Left lung (tissue), 10 donors: ENCODE measurements around the gene NINJ1. TPM values are rescaled to one million over a fixed set of nuclear protein-coding genes. Genes with fewer than 3 reads are reported as not detected.

Experiments
- ATAC-seq: fragments of 200-7000 bp; cut with Tn5 transposase; one replicate; pipeline ENCODE4 v1.9.1; 2020; ENCODE audit warnings: moderate library complexity
- DNase-seq, 4 donors: peaks; one replicate each; pipeline ENCODE4 v3.0.0-alpha.2; 2013 to 2020
- H3K27ac ChIP-seq, 2 donors: fragments of 200-600 bp; sonication (generic) in 1 of 2; one replicate each; pipeline versions ENCODE4 v1.5.0 to v1.8.0; 2020 to 2021
- H3K27me3 ChIP-seq, 2 donors: fragments of 200-600 bp; sonication (generic) in 1 of 2; one replicate each; pipeline versions ENCODE4 v1.5.0 to v1.8.0; 2020 to 2021
- H3K36me3 ChIP-seq, 2 donors: fragments of 200-600 bp; sonication (generic) in 1 of 2; one replicate each; pipeline versions ENCODE4 v1.5.0 to v1.8.0; 2020 to 2021
- H3K4me1 ChIP-seq, 2 donors: fragments of 200-600 bp; one replicate each; pipeline ENCODE4 v1.8.0; 2021
- H3K4me3 ChIP-seq, 2 donors: fragments of 200-600 bp; sonication (generic) in 1 of 2; one replicate each; pipeline versions ENCODE4 v1.5.0 to v1.8.0; 2020 to 2021; ENCODE audit warnings: mild to moderate bottlenecking in 1 of 2
- H3K9me3 ChIP-seq, 2 donors: fragments of 200-600 bp; sonication (generic) in 1 of 2; one replicate each; pipeline versions ENCODE4 v1.5.0 to v1.8.0; 2020 to 2021
- intact Hi-C, 2 donors: fragments of 100-400 bp; cut with DNase I; formaldehyde crosslinking; loops; one replicate each; pipeline versions ENCODE4 v1.11.2 to v1.14.2; 2022
- polyA plus RNA-seq, 6 donors: library from polyadenylated mRNA; unstranded; fragments of 120-200 nt; gene quantifications; one replicate each; pipeline ENCODE4 v1.2.1, GENCODE V29; 2013; ENCODE audit not compliant: insufficient read length in 6 of 6
- total RNA-seq, 2 donors: library from RNA; stranded (reverse); fragmentation: NEBNext Ultra II Directional; extraction: Animal tissue kit (Norgen Biotek cat#: 25700); gene quantifications; one replicate each; pipeline ENCODE4 v1.2.1, GENCODE V29; 2021
- TF ChIP-seq, protein P1 (sequence below), 2 donors: fragments of 200-600 bp; sonication (generic) in 1 of 2; IDR thresholded peaks; one replicate each; pipeline versions ENCODE4 v1.5.0 to v1.8.0; 2021; ENCODE audit warnings: antibody characterized with exemption in 2 of 2
- donor health status: DM: no; HTN: yes; CAD: no.
- donor health status: DM: no; HTN: no; CAD: no.

The NINJ1 gene
- total and polyA plus RNA-seq, 8 donors: 29.8 to 83.5 (median 37.8) TPM

DNA sequence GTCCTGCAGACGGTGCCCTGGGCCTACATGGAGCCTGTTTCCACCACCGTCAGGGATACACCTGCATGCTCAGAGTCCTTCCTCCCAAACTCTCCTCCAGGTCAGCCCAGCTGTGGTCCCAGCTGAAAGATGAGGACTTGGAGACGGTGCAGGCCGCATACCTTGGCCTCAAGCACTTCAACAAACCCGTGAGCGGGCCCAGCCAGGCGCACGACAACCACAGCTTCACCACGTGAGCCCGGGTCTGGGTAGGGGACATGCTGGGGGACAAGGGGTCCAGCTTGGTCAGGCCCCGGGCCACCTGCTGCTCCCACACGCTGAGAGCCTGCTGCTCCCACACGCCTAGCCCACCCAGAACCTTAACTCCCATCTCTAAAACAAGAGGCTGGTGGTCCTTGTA, 54.7 kb downstream of the NINJ1 start:
- no peaks in the 10 kb centered on the region for H3K9me3 ChIP-seq
- intact Hi-C loops: no loop called here
- no peak overlapping the region for H3K27ac ChIP-seq
- TF ChIP-seq, protein P1, sequence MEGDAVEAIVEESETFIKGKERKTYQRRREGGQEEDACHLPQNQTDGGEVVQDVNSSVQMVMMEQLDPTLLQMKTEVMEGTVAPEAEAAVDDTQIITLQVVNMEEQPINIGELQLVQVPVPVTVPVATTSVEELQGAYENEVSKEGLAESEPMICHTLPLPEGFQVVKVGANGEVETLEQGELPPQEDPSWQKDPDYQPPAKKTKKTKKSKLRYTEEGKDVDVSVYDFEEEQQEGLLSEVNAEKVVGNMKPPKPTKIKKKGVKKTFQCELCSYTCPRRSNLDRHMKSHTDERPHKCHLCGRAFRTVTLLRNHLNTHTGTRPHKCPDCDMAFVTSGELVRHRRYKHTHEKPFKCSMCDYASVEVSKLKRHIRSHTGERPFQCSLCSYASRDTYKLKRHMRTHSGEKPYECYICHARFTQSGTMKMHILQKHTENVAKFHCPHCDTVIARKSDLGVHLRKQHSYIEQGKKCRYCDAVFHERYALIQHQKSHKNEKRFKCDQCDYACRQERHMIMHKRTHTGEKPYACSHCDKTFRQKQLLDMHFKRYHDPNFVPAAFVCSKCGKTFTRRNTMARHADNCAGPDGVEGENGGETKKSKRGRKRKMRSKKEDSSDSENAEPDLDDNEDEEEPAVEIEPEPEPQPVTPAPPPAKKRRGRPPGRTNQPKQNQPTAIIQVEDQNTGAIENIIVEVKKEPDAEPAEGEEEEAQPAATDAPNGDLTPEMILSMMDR (IDR thresholded peaks at IDR 0.05): no peak
- ATAC-seq: no peak
- no peak overlapping the region for H3K4me3 ChIP-seq
- peaks cover 12 to 15% of the 10 kb centered on the region in 2 donors for H3K4me1 ChIP-seq
- H3K27me3 ChIP-seq: no peaks in the 10 kb centered on the region
- H3K36me3 ChIP-seq: peaks cover 0 to 20% of the 10 kb centered on the region in 2 donors
- peak in 1 of 4 donors; percentile 10 for DNase-seq

DNA sequence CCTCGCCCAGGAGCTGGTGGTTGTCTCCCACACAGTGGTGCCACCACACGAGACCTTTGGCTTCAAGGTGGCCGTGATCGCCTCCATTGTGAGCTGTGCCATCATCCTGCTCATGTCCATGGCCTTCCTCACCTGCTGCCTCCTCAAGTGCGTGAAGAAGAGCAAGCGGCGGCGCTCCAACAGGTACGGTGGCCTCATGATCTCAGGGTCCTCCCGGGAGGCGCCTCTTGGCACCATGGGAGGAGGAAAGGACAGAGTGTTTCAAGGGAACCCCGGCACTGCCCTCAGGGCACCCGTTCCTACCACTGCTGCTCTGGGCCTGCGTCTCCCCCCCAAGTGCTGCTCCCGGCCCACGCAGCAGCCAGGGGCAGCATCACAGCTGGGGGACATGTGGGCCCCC, 56.2 kb downstream of the NINJ1 start:
- no peak overlapping the region for H3K4me3 ChIP-seq
- no peaks in the 10 kb centered on the region for H3K9me3 ChIP-seq
- TF ChIP-seq, protein P1 (IDR thresholded peaks at IDR 0.05): no peak
- peaks cover under 1 to 5% of the 10 kb centered on the region in 2 donors for H3K4me1 ChIP-seq
- ATAC-seq: no peak
- peaks cover 0 to 20% of the 10 kb centered on the region in 2 donors for H3K36me3 ChIP-seq
- no peak overlapping the region for H3K27ac ChIP-seq
- DNase-seq: no peak
- H3K27me3 ChIP-seq: no peaks in the 10 kb centered on the region
- intact Hi-C loops: no loop called here

DNA sequence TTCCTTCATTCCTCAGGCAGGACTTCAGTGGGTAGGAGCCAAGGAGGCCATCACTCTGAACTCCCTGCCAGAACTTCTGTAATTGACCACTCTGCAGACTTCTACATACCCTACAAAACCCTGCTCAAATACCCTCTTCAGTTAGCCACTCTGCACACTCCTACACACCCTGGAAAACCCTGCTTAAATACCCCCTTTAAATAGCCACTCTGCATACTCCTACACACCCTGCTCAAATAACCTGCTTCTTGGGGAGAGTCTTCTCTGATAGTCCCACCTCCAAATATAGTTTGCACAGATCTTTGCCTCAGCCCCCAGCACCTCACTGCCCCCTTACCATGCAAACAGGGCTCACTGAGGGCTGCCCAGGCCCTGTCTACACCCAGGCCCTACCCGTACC, 56.7 kb downstream of the NINJ1 start:
- H3K27ac ChIP-seq: no peak overlapping the region
- no peak overlapping the region for H3K4me3 ChIP-seq
- H3K36me3 ChIP-seq: peaks cover 0 to 20% of the 10 kb centered on the region in 2 donors
- intact Hi-C loops: no loop called here
- peaks cover 4 to 5% of the 10 kb centered on the region in 2 donors for H3K4me1 ChIP-seq
- H3K27me3 ChIP-seq: no peaks in the 10 kb centered on the region
- TF ChIP-seq, protein P1 (IDR thresholded peaks at IDR 0.05): no peak
- H3K9me3 ChIP-seq: no peaks in the 10 kb centered on the region
- DNase-seq: no peak
- no peak for ATAC-seq

DNA sequence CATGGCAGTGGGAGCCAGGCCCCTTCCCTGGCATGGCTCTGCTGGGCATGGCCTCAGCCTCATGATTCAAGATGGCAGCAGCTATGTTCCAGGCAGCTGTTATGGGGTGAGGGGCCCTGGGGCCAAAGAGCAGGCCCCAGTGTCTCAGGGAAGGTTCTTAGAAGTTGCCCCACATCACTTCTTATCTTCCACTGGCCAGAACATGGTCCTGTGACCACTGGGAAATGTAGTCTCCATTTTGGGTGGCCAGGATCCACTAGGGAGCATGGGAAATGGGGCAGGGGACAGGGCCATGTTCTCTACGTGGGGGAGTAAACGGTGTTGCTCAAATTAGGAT, 57.3 kb downstream of the NINJ1 start:
- TF ChIP-seq, protein P1 (IDR thresholded peaks at IDR 0.05): no peak
- peaks cover 6 to 9% of the 10 kb centered on the region in 2 donors for H3K4me1 ChIP-seq
- peaks cover 0 to 20% of the 10 kb centered on the region in 2 donors for H3K36me3 ChIP-seq
- DNase-seq (no peak), ATAC-seq (no peak)
- H3K27ac ChIP-seq: no peak overlapping the region
- no peaks in the 10 kb centered on the region for H3K9me3 ChIP-seq
- no peaks in the 10 kb centered on the region for H3K27me3 ChIP-seq
- H3K4me3 ChIP-seq: no peak overlapping the region
- intact Hi-C loops: no loop called here

DNA sequence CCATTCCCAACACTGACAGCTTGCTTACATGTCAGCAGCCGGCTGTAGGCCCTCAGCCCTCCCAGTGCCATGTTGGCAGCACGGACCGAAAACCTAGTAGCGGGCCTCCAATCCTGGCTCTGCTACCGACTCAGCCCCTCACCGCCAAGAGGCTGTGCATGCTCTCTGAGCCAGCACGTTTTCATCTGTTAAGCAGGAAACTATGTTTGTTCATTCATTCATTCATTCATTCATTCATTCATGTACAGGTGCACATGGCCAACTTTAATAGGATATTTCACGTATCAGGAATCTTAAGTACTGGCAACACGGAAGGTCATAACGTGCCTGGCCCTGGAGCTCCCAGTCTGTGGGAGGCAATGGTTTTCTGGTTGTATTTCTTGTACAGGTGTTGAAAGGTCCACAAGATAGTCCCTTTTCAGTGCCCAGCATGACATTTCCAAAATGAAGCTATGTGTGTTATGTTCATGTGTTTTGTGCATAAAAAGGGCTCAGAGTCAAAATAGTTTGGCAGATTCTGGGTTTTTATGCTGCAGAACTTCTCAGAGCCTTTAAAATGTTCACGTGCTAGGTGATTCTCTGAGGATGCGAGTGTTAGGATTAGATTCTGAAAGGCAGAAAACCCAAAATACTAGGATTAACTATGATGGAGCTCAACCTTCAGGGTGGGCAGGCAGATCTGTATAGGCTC, 57.8 kb downstream of the NINJ1 start:
- no peak overlapping the region for H3K27ac ChIP-seq
- intact Hi-C loops: no loop called here
- no peaks in the 10 kb centered on the region for H3K9me3 ChIP-seq
- TF ChIP-seq, protein P1 (IDR thresholded peaks at IDR 0.05): no peak
- no peak for ATAC-seq
- peaks cover 6 to 9% of the 10 kb centered on the region in 2 donors for H3K4me1 ChIP-seq
- peaks cover 0 to 20% of the 10 kb centered on the region in 2 donors for H3K36me3 ChIP-seq
- H3K27me3 ChIP-seq: no peaks in the 10 kb centered on the region
- DNase-seq: no peak
- H3K4me3 ChIP-seq: no peak overlapping the region
